ENCODE results near the gene ACAD10. TPM values are rescaled to one million over a fixed set of nuclear protein-coding genes. Genes with fewer than 3 reads are reported as not detected.

The ACAD10 gene
- total RNA-seq, 1 experiment from 2014 or later = 25.3 TPM

DNA sequence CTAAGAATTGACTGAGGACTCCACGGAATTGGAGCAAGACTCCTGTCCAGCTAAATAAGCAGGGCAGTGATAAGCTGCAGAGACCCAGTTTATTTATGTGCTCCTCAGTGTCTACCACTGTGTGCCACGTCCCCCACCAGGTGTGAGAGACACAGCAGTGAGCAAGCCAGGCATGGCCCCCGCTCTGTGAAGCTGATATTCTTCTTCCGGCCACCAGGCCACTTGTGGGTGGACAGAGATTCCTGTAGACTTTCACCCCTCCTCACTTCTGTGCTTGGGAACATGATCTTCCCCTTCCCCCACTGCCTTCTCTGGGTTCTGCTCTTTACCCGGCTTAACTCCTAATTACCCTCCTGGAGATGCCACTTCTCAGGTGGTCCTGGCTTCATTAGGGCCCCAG lies 21.4 kb upstream of the ACAD10 start:
- TF ChIP-seq, protein P1, sequence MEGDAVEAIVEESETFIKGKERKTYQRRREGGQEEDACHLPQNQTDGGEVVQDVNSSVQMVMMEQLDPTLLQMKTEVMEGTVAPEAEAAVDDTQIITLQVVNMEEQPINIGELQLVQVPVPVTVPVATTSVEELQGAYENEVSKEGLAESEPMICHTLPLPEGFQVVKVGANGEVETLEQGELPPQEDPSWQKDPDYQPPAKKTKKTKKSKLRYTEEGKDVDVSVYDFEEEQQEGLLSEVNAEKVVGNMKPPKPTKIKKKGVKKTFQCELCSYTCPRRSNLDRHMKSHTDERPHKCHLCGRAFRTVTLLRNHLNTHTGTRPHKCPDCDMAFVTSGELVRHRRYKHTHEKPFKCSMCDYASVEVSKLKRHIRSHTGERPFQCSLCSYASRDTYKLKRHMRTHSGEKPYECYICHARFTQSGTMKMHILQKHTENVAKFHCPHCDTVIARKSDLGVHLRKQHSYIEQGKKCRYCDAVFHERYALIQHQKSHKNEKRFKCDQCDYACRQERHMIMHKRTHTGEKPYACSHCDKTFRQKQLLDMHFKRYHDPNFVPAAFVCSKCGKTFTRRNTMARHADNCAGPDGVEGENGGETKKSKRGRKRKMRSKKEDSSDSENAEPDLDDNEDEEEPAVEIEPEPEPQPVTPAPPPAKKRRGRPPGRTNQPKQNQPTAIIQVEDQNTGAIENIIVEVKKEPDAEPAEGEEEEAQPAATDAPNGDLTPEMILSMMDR (IDR thresholded peaks at IDR 0.05 in 2 of 3, conservative IDR thresholded peaks at IDR 0.05 in 1 of 3; ENCODE audit: borderline replicate concordance in 1 of 3, insufficient read depth in 1 of 3, low read depth in 2 of 3, low read length in 2 of 3) = 0 out of 6 replicates have a peak, but pooled peaks of 1 of the 3 experiments have one; percentile 6
- TF ChIP-seq, protein P2, sequence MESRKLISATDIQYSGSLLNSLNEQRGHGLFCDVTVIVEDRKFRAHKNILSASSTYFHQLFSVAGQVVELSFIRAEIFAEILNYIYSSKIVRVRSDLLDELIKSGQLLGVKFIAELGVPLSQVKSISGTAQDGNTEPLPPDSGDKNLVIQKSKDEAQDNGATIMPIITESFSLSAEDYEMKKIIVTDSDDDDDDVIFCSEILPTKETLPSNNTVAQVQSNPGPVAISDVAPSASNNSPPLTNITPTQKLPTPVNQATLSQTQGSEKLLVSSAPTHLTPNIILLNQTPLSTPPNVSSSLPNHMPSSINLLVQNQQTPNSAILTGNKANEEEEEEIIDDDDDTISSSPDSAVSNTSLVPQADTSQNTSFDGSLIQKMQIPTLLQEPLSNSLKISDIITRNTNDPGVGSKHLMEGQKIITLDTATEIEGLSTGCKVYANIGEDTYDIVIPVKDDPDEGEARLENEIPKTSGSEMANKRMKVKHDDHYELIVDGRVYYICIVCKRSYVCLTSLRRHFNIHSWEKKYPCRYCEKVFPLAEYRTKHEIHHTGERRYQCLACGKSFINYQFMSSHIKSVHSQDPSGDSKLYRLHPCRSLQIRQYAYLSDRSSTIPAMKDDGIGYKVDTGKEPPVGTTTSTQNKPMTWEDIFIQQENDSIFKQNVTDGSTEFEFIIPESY (IDR thresholded peaks at IDR 0.05; ENCODE audit: extremely low read depth, insufficient replicate concordance, low read length) = no peak
- ChIA-PET CTCF (no interaction called here), RAD21 (ENCODE audit: low non-redundant PET in 1 of 2, low total read pairs in 2 of 2, uncharacterized antibody in 2 of 2, unreplicated experiment in 2 of 2) (no interaction called here), POLR2A (no interaction called here)
- H3K4me1 ChIP-seq (ENCODE audit: control insufficient read depth in 1 of 2, insufficient read depth in 2 of 2, low read length in 2 of 2) = no peaks in the 10 kb centered on the region
- H3K79me2 ChIP-seq (ENCODE audit: insufficient read depth, low read length) = no peaks in the 10 kb centered on the region
- no peak overlapping the region for H2AFZ ChIP-seq (ENCODE audit: low read depth, low read length, poor library complexity, severe bottlenecking)
- H3K9me2 ChIP-seq (ENCODE audit: insufficient read depth) = no peaks in the 10 kb centered on the region
- no peak overlapping the region for H3K9ac ChIP-seq (ENCODE audit: low read length)
- ATAC-seq (peak; percentile 55; the same call in 1 of the 2 replicates), DNase-seq (ENCODE audit: low read depth, low spot score) (no peak)
- H3K9me3 ChIP-seq (ENCODE audit: control insufficient read depth in 1 of 2, insufficient read depth in 1 of 2, low read depth in 1 of 2, low read length in 2 of 2) = no peaks in the 10 kb centered on the region
- H3K36me3 ChIP-seq (ENCODE audit: control insufficient read depth in 1 of 2, insufficient read depth in 2 of 2, low read length in 2 of 2) = peaks cover 2 to 23% of the 10 kb centered on the region in 2 experiments; a peak in 3 of 4 replicates
- H4K20me1 ChIP-seq (ENCODE audit: insufficient read depth) = no peaks in the 10 kb centered on the region
- BruUV-seq (replicated peaks) = no TSS peak
- intact Hi-C loops (cut with micrococcal nuclease) = no loop called here
- H3K27ac ChIP-seq (ENCODE audit: low read depth, low read length) = no peak overlapping the region
- H3K27me3 ChIP-seq (ENCODE audit: insufficient read depth, low read length) = no peaks in the 10 kb centered on the region
- no peak overlapping the region for H3K4me2 ChIP-seq (ENCODE audit: low read length)
- H3K4me3 ChIP-seq (replicated peaks in 1 of 2; ENCODE audit: low read depth in 1 of 2, low read length in 2 of 2) = no peak overlapping the region

Data from HCT116 (cell line).